Fibroblast of skin of scalp (primary cell): ENCODE results near the gene TMEM87B.
A peak's percentile ranks its signal among the peaks of the same experiment; 100 is the strongest.
"Not testable (repeated sequence)": the region's sequence is repeated elsewhere in the genome, so short reads cannot be mapped to it uniquely, and the experiment has no call there.

Source experiments
- DNase-seq: peaks from one replicate; pipeline ENCODE4 v3.0.0-alpha.2; 2013

Gene TMEM87B

DNA sequence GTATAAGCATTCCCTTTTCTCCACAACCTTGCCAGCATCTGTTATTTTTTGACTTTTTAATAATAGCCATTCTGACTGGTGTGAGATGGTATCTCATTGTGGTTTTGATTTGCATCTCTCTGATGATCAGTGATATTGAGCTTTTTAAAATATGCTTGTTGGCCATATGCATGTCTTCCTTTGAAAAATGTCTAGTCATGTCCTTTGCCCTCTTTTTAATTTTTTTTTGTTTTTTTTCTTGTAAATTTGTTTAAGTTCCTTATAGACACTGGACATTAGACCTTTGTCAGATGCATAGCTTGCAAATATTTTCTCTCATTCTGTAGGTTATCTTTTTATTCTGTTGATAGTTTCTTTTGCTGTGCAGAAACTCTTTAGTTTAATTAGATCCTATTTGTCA, 14.7 kb downstream of the TMEM87B start:
- not testable (repeated sequence) for DNase-seq

DNA sequence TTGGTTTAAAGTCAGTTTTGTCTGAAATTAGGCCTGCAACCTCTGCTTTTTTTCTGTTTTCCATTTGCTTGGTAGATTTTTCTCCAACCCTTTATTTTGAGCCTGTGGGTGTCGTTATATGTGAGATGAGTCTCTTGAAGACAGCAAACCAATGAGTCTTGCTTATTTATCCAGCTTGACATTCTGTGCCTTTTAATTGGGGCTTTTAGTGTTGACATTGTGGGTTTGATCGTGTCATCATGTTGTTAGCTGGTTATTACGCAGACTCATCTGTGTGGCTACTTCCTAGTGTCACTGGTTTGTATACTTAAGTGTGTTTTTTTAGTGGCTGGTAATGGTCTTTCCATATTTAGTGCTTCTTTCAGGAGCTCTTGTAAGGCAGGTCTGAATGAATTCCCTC, 18.8 kb downstream of the TMEM87B start:
- DNase-seq: no peak

DNA sequence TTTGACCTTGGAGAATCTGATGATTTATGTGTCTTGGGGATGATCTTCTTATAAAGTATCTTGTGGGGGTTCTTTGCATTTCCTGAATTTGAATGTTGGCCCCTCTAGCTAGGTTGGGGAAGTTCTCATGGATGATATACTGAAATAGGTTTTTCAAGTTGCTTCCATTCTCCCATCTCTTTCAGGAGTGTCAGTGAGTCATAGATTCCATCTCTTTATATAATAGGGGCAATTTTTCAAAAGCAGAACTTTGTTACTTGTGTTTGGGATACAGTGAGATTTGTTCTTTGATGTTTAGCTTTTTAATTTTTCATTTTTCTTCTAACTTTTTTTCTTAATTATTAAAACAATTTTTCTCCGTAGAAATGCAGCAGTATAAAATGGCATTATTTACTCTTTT, 19.4 kb downstream of the TMEM87B start:
- no peak for DNase-seq

DNA sequence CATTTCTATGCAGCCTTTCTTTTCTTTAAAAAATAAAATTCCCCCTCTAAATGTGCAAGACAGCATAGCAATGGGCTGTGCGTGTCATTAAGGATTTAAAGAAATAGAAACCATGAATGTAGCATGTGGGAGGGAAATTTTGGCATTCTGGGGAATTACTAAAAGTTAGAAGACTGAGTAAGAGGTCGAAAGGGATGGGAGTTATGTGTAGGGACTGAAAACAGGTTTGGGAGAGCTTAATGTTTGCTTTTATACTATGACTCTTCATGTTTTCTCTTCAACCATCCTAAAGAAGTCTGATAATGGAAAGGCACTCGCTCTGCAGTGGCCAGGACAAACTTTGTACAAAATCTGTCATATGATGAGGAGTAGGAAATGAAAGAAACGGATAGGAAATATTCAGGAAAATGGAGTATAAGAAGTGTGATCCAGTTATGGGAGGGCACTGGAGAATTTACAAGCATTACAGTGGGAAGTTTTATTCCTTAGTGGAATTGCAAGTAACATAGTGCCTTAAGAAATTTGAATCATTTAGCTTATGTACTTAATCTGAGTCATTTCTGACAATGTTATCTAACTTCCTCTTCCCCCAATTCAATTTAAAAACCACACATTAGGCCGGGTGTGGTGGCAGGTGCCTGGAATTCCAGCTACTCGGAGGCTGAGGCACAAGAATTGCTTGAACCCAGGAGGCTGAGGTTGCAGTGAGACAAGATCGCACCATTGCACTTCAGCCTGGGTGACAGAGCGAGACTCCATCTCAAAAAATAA, 20.6 kb downstream of the TMEM87B start:
- DNase-seq: no peak

DNA sequence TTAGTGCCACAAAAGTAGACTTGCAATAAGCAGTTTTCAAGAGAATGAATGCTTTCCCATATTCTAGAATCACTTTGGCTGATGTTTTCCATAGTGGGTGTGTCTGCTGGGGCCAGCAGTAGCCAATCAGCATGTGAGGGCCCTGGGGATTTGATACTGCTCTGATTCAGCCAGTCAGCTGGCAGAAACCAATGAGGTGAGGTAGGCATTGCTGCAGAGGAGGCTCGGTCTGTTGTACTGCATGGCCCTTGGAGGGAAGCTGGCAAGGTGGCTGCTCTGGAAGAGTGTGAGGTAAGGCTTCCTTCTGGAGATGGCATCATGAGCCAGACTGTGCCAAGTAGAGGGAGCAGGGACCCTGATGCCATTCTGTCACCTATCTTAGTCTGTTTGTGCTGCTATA, 22.7 kb downstream of the TMEM87B start:
- DNase-seq: peak; percentile 14

DNA sequence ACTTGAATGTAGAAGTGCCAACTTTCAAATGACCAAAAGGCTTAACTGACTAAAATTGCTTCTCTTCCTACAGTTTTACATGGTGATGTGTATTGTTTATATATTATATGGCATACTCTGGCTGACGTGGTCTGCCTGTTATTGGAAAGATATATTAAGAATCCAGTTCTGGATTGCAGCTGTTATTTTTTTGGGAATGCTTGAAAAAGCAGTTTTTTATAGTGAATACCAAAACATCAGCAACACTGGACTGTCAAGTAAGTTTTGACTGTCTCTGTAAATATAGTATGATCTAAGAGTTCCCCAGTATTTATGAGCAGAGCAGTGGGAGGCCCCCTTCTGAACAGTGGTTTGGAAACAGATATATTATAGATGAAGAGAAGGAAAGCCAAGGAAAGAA, 26.2 kb downstream of the TMEM87B start:
- no peak for DNase-seq

DNA sequence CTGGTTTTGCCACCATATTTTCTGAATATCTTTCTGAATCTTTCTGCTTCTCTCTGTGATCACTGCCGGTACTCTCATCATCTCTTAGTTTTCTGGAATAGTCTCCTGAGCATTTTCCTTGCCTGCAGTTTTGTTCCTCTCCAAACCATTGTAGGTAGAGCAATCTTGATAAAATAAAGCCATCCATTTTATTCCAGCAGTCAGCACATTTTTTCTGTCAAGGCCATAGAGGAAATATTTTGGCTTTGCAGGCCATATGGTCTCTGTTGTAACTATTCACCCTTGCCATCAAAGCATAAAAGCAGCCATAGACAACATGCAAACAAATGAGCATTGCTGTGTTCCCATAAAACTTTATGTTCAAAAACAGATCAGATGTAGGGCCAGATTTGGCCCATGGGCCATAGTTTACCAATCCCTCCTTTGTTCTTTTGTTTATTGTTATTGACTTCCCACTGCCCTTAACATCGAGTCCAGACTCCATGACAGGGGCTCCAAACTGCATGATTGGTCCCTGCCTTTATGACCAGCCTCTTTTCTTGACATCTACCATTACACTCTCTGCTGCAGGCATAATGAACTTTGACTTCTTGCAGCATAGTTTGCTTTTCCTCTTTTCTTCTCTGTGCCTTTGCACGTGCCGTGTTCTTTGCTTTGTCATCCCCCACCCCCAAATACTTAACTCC, 29.8 kb downstream of the TMEM87B start:
- DNase-seq: no peak

DNA sequence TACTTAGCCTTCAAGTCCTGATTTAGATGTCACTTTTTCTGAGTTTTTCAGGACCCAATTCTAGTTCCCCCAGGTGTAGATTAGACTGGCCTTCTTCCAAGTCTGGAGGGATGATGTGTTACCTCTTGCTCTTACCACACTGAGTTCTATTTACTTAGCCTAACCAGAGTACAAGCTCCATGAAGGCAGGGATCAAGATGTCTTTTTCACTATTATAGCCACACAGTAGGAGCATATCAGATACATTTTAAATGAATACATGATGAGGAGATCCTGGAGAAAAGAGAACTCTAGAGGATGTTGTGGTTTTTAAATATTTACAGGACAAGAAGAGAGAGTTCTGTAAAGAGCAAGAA, 30.3 kb downstream of the TMEM87B start:
- no peak for DNase-seq

DNA sequence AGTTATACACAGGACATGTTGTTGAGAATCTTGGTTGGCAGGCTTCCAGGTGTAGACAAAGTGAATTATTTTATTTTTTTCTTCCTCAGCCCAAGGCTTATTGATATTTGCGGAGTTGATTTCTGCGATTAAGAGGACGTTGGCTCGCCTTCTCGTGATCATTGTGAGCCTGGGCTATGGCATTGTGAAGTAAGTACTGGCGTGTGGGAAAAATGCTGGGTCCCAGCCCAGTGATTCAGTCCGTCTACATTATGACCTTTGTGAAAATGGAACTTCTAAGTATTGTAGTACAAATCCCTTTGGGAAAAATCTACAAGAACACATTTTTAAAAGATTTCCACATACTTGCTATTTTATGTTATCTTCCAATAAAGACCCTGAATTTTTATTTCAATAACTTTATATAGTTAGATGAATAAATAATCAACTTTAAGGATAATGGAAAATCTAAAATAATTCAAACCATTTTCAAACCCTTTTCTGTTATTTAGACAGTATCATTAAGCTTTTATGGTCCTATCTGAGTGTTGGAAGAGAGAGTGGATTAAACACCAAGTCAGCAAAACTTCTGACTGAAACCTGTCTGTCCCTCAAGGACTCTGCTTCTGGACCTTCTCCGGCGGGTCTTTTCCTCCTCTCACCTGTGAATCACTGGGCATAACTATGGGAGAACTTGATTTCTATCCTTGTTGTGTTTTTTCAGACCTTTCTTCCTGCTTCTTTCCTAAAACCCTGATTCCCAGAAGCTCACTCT, 31.0 kb downstream of the TMEM87B start:
- no peak for DNase-seq

DNA sequence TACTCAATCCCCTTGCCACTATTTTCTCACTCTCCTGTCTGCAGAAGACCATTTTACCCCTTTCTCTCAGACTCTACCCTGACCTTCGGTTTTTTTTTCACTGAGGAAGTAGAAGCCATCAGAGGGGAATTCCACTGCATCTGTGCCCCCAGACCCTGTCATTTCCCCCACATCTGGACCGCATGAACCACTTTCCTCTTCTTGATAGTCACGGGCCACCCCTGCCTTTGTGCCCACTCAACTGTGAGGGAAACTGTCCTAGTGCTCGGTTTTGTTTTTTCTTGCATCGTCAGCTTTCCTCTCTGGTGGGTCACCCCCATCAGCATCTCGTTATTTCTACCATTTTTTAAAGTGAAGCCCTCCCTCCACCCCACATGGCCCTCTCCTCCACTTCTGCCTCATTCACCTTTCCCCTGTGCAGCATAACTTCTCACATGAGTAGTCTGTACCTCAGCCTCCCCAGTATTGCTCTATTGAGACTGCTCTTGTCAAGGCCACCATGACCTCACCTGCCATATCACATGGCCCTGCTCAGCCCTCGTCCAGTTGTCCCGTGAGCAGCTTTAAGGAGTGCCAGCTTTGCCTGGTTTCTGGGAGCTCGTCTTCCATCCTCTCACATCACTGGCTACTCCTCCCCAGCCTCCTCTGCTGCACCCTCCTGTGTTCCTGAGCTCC, 32.4 kb downstream of the TMEM87B start:
- no peak for DNase-seq

DNA sequence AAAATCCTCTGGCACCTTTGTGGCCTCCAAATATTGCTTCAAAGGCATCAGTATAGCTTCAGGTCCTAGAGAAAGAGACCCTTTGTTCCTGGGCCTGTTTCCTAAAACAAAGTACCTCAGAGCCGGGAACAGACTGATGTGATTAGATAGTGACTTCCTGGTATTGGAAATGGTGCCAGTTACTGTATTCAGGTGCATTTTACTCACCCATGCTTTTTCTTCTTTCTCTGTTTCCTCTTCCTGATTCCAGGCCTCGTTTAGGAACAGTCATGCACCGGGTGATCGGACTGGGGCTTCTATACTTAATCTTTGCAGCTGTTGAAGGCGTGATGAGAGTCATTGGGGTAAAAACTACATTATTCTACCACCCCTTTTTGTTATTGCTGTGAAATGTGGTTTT, 34.3 kb downstream of the TMEM87B start:
- no peak for DNase-seq

DNA sequence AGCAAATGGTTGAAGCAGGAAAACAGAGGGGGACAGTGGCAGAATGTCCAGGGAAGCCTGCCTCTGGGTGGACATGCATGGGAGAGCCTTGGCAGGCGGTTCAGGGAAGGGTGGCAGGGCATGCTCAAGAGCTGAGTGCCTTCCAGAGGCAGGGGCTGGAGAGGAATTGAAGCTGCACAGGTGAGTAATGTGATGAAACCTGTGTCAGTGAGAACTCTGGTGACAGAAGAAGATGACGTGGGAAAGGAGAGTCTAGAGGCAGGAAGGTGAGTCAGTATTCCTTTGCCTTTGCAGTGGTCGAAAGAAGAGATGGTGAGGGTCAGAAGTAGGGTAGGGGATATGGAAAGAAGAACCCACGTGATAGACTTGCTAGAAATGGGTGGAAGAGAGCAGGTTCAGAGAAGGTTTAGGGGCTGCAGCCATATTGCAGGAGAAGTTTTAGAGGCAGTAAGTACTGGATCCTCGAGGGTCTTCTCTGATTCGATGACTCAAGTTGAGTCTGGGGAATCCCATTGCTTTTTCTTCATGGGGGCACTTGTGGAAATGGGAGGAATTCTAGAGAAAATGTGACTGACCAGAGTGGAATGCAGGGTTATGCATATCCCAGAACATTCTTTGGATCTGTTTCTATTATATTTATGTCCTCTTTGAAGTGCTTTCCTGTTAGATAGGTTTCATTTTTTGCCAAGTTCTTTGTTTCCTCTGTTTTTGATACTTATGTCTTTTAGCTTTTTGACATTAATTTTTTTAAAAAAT, 37.4 kb downstream of the TMEM87B start:
- peak; percentile 80 for DNase-seq

DNA sequence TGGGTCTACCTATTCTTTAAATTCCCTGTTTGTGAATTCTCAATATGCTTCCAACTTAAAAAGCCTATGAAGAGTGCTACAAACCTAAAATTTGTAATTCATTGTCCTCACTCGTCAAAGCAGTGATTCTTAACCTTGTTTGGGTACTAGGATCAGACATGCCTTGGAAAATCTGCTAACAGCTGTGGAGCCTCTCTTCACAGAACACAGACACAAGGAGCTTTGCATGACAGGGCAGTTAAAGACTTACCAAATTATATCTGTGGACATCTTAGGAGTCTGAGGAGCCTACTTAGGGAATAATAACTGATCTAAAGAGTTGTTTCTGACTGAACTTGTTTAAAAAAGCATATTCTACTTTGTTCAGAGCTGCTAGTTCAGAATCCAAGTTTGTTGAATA, 38.1 kb downstream of the TMEM87B start:
- DNase-seq: no peak

DNA sequence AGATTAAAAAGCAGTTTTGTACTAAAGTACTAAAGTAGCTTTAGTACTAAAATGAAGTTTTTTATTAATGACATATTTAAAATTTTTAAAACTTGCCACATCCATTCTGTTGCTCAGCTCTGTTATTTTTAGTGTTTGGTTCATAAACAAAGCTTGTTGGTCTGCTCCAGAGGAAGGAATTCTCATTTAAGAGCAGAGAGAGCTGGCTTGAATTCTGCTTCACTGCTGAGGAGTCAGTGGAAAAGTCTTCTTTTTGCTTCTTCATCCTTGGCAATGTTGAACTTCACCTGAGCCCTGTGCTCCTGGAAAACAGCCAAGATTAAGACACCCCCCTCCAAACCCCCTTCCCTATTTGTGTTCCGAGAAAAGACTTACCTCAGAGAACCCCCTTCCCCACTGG, 40.6 kb downstream of the TMEM87B start:
- DNase-seq: no peak

DNA sequence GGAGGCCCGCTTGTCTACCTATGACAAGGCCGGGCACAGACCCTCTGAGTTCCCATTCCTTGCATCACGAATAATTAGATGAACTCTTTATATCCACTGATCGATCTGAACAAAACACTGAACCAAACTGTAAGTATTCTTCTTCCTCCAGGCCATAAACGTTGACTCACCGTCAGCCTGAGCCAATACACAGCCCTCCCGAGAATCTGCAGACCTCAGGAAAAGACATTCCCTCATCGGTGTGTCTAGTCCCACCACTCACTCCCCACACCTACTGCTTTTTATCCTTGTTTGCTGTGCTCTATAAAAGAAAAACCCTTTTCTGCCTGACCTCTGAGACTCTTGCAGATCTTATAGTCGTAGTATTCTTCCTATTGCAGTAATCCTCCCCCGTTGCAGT, 41.0 kb downstream of the TMEM87B start:
- no peak for DNase-seq

DNA sequence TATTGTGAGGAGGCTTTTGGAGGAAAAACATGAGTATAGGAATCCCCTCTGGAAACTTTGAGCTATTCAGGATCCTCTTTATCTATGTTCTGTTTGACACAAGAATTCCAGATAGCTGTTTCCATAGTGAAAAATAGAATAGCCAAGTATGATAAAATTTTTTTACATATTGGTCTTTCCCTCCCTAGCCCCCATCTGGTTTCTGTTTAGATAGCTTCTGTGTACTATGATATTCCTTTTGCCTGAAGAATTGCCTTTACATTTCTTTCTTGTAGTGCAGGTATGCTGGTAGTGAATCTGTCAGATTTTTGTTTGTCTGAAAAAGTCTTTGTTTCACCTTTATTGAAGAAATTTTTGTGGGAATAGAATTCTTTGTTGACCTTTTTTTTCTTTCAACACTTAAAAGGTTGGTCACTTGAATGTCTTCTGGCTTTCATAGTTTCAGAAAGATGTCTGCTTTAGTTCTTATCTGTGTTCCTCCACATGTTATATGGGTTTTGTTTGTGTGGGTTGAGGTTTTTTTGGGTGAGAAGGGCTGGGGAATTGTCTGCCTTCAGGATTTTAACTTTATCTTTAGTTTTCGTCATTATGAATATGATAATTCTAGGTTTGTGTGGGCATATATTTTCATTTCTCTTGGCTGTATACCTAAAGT, 53.2 kb downstream of the TMEM87B start:
- no peak for DNase-seq

DNA sequence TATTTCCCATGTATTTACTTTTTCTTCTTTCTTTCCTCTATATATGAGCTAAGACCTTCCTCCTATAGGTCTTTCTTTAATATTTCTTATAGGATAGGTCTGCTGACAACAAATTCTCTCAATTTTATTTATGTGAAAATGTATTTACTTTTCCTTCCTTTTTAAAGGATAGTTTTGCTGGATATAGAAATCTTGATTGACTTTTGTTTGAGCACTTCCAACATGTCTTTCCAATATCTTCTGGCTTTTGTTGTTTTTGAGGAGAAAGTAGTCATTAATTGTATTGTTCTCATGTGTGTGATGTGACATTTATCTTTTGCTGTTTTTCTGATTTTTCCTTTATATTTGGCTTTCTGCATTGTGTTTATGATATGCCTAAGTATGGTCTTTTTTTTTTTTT, 54.2 kb downstream of the TMEM87B start:
- no peak for DNase-seq

DNA sequence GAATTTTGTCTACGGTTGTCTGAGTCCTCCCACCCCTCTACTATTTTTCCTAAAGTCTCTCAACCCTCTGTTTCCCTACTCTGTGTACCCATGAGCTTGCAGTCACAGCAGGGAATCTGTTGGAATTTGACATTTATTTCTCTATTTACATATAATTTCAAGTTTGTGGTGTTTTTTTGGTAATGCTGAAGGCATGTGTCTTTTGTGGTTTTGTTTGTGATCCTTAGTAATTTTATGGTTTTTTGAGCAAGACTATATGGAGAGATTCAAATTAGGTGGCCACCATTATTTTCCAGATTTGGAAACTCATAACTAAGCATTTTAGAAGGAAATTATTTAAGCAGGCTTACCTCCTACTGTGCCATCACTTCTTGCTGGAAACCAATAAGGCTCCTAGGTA, 55.9 kb downstream of the TMEM87B start:
- peak; percentile 15 for DNase-seq

DNA sequence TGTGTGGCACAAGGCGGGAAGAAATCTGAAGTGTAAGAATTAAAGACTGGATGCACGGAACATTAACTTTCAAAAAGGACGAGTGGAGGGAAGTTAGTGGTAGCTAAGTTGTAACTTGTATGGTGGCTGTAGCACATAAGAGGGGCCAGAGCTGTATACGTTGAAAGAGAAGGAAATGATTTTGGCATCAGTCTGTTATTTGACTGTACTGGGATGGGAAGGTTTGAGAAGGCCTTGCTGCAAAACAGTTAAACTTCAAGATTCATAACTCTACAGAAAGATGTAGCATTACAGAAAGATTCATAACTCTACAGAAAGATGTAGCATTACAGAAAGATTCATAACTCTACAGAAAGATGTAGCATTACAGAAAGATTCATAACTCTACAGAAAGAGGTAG, 58.3 kb downstream of the TMEM87B start:
- DNase-seq: not testable (repeated sequence)

DNA sequence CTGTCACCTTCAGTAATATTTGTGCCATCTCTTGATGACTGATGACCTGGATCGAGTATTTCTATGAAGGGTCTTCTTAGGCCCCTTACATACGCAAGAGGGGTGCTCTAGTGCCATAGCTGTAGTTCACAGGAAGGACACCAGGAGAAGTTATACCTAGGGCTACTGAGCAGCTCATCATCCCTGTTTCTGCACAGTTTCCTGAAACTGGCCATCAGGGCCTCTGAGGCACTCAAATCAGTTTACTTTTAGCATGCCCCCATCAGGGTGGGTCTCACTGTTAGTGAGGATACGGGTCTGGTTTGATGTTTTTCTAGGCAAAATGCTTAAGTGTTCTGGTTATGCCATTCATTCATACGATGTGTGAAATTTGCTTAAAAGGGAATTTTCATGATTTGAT, 63.1 kb downstream of the TMEM87B start:
- DNase-seq: no peak

DNA sequence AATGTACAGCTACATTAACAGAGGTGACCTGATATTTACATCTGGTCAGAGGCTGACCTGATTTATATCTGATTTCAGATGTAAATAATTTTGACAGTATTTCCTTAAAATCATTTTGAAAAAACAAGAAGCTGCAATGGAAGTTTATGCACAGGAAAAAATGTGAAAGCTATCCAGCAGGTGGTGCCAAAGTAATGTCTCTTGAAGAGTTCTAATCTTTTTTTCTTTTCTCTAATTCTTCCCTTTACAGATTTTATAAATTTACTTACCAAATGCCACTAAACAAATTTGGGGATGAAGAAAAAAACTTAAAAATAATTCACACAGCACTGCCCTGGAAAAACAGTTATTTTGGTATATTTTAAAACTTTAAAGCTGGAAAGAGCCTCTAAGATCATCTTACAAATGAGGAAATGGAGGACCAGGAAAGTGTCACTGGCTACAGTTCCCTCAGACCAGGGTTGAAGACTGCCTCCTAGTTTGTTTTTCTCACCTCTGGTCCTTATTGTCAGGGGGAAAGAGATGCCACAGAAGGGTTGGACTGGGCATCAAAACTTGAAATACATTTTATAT, 66.7 kb downstream of the TMEM87B start:
- DNase-seq: peak; percentile 47

DNA sequence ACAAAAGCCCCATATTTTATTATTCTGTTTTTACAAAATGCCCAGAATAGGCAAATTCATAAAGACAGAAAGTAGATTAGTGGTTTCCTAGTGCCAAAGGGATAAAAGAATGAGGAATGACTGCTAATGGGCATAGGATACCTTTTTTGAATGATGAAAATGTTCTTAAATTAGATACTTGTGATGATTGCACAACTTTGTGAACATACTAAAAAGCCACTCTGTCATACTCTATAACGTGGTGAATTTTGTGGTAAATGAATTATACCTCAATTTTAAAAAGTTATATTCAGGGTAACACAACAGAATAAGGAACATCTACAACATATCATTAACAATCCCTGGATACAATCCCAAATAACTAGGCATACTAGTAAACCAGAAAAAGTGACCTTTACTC, 74.0 kb downstream of the TMEM87B start:
- no peak for DNase-seq
